NAMALWA (cell line): ENCODE data around the gene XPNPEP1.

Experiments used
- DNase-seq: peaks from one replicate; pipeline ENCODE4 v3.0.0-alpha.2; 2015; ENCODE audit warnings: low spot score

XPNPEP1 gene

DNA sequence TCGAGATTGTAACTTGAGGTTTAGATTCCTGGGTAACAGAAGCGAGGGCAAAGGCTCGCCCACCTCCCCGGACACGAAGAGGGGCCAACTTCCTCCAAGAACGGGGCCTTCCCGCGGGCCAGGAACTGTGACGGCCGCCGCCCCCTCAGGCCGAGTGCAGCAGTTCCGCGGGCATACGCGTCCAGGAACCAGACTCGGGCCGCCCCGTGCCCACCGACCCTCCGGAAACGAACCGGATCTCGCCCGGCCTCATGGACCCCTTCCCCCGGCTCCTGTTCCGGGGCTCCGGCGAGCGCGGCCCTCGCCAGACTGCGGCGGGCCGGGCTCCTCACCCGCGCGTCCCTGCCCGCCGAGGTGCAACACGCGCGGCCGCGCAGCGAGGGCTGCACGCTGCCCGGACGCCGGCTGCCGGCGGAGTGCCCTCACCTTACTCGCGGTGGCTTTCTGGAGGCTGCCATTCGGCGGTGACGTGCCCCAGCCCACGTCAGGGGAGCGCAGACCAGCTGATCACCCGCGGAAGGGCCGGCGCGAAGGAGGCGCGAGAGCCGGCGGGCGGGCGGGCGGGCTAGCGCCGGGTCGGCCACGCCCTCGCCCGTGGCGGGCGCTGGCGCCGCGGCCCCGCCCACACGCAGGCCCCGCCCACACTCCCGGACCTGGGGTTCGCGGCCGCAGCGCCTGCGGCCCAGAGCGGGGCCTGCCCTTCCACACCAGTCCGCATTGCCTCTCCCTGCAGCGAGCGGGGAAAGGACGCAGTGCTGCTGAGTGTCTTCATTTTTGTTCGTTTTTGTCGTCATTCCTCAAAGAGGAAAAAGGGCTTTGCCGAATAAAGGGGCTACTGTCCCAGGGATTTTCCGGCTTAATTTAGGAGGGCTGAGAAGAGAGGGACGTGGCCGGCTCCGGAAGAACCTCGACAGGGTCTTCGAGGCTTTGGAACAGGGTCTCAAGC is at the start of gene XPNPEP1:
XPNPEP1 (minus strand) TSS at position 536 of the 946 bp plus-strand sequence; CDS start at position 458, 78 bp downstream.
- DNase-seq: peak; percentile 89

GRCh38 chr10:109972372-109973001 is 49.2 kb upstream of the XPNPEP1 start:
- no peak for DNase-seq

GRCh38 chr10:109971634-109972033 is 48.3 kb upstream of the XPNPEP1 start:
- DNase-seq: no peak

- no peak for DNase-seq
These were observed 46.5 kb upstream of the XPNPEP1 start for GRCh38 chr10:109969760-109970346.

- no peak for DNase-seq
These were observed 45.8 kb upstream of the XPNPEP1 start for GRCh38 chr10:109968953-109969759.

- no peak for DNase-seq
These were observed 44.4 kb upstream of the XPNPEP1 start for GRCh38 chr10:109967739-109968088.

DNA sequence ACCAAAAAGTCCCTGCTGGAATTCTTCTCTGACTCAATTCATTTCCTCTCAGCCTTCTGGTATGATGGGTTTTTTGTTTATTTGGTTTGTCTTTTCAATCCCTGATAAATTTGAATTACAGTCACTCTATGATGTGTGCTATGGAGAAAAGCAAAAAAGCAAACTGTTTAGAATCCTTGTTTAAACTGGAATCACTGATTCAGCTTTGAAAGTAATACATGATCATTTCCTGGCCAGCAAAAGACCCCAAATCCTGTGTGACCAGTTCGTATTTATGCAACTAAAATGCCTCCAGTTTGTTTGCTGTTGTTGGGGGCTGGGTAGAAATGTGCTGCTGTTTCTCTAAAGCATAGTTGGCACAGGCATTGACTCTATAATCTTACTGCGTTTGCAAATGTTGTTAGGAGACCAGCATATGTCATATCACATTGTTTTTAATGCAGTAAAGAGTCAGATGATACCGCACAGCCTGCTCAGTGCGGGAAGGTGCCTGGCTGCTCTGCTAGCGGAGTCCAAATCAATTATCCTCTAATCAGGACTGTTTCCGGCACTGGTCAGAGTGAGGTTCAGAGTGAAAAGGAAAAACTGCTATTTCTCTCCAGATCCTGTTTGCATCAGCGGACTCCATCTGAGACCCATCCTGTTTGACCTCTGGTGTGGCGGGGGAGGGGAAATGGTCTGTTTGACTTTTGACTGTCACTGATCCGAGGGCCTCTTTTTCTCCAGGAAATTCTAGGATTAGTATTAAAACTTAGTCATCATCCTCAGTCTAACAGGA is 43.8 kb upstream of the XPNPEP1 start:
- no peak for DNase-seq

DNA sequence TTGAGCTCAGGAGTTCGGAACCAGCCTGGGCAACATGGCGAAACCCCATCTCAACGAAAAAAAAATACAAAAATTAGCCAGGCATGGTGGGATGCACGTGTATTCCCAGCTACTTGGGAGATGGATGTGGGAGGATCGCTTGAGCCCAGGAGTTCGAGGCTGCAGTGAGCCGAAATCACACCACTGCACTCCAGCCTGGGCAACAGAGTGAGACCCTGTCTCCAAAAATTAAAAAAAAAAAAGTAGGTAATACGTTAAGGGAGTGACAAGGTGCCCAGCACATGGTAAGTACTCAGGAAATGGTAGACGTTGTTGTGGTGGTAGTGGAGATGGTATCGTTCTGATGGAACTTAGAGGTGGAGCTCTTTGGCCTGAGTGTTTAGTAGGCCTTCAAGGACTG is 41.0 kb upstream of the XPNPEP1 start:
- DNase-seq: no peak

GRCh38 chr10:109963439-109963838 is 40.1 kb upstream of the XPNPEP1 start:
- no peak for DNase-seq

GRCh38 chr10:109962247-109962646 is 38.9 kb upstream of the XPNPEP1 start:
- no peak for DNase-seq

DNA sequence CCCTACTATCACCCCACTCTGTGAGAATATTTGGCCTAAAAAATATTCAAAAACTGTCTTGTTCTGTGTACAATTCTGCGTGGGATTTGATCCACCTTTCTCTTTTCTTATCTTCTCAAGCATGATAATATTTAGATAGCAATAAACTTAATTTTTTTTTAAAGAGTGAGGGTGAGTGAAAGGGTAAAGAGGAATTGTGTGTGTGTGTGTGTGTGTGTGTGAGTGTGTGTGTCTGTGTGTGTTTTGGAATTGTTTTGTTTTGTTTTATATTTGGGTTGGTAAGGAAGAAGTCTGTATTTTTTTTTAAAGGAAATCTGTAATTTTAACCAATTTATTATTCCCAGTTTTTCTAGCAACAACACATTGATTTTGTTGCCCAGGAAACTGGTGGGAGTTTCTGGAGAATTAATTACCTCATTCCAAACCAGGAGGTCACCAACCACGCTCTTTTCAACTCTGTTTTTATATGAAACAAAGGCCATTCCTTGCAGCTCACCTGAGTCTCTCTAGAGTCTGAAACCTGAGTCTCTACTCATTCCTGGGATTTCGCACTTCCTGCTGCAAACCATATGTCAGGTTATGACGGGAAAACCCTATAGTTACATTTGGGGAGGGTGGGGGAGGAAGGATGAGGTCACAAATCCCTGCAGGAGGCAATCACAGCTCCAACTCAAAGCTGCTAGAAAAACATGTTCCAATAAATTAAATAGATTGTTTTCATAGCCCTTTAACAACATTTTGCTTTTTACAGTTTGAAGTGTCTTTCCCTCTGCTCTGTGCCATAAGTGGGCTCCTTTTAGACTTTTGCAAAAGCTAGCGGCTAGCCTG is 38.1 kb upstream of the XPNPEP1 start:
- no peak for DNase-seq

DNA sequence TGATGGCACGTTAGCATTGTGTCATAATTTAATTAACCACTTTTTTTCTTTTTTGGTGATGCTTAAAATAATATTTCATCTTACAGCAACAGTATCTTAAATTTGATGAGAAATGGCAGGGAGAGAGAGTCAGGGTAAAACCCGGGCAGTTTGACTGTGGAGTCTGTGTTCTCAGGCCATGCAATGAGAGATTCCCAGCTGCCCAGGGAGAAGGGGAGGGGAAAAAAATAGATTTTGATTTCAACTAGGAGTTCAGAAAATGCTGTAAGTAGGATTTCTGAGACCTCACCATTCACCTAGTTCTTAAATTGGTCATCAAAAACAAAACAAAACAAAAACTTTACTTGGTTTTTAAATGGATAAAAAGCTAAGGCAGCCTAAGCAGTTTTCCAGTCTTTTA is 37.4 kb upstream of the XPNPEP1 start:
- no peak for DNase-seq

- DNase-seq: no peak
These were observed 36.2 kb upstream of the XPNPEP1 start for GRCh38 chr10:109959259-109960145.

DNA sequence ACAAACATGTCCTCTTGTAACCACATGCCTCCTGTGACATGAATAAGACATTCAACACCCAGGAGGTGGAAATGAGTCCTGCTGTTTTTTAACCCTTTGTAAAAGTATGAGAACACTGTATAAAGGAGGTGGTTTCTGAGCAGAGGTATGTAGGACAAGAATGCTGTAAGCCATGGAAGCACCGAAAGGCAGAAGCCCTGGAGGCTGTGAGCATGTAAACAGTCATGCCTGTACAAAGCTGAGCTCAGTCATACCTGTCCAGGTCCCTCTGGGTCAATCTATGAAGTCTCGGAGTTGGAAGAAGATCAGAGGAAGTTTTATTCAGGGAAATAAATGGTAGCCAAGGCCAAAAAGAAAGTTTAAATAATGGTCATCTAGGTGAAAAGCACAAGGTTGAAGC is 34.7 kb upstream of the XPNPEP1 start:
- DNase-seq: no peak

DNA sequence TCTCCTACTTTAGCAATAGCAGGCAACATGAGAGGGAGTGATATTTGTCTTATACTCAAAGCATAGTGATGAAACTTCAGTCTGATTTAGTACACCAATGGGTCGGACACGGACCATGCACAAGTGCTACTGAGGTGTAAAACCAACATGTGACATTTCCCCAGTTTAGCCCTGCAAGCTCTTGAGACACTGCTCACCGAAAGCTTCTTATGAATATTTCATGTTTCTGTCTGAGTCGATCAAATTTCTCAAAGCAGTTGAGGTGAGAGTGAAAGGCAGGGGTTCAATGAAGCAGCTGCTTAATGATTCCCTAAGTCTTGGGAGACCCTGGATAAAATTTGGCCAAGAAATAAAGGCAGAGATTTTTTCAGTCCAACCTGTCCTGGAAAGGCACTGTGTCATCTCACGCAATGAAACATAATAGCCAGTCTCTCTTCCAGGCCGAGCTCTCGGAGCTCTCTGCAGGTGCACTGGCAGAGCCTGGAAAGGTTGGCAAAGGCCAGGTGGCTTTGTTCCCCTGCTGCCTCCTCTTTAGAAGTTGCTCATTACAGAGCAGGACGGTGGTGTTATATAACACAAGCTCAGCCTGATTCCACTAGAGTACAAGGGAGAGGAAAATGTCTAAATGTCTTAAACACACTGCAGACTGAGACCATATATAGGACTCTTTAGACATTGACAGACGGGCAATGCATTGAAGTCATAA is 33.9 kb upstream of the XPNPEP1 start:
- DNase-seq: no peak

DNA sequence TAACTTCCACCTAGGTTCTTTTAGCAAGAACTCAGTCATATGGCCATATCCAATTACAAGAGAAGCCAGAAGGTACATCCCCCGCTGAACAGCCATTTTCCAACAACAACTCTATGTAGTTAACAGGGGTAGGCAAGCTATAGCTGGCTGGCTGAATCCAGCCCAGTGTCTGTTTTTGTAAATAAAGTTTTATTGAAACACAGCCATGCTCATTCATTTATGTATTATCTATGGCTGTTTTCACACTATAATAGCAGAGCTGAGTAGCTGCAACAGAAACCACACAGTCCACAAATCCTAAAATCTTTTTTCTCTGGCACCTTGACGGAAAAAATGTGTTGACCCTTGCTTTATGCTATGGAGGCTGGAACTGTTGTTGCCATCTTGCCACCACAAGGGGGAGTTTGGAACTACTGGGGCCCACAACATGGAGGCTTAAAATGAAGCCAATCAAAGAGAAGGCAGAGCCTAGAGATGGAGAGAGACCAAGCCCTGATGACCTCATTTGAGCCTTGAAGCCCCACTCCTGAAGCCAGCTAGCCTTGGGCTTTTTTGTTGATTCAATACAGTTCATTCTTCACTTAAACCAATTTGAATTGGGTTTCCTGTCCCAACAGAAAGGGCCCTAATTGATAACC is 33.3 kb upstream of the XPNPEP1 start:
- peak; percentile 85 for DNase-seq

GRCh38 chr10:109953766-109954165 is 30.5 kb upstream of the XPNPEP1 start:
- DNase-seq: no peak

GRCh38 chr10:109952526-109952925 is 29.2 kb upstream of the XPNPEP1 start:
- no peak for DNase-seq
